OCI-LY3 (cell line): Measurements from ENCODE around the gene VMP1.

Experiments used
- CTCF ChIP-seq: fragments of 200-600, 300-600 bp; sonication (generic); IDR thresholded peaks from 2 replicates; pipeline ENCODE4 v1.5.1; 2014; ENCODE audit warnings: antibody characterized with exemption, low read length, low read depth
- EZH2phosphoT487 ChIP-seq: fragments of 200-600 bp; shearing (Covaris generic); IDR thresholded peaks from 2 replicates; pipeline ENCODE4 v1.6.1; 2018; ENCODE audit warnings: antibody characterized with exemption, mixed run types, low read depth

- TF ChIP-seq CTCF (no peak), EZH2phosphoT487 (no peak)
Measured at GRCh38 chr17:59737324-59737723, 29.9 kb downstream of the VMP1 start.
